IMR-90 (cell line): Measurements from ENCODE around the gene ZFHX3. TPM values are rescaled to one million over a fixed set of nuclear protein-coding genes. Genes with fewer than 3 reads are reported as not detected.
A peak's percentile ranks its signal among the peaks of the same experiment; 100 is the strongest.

ENCODE experiments used
- ATAC-seq: fragments of 200-7000 bp; cut with Tn5 transposase; 2 replicates; pipeline ENCODE4 v1.9.1; 2020; ENCODE audit warnings: low read depth, mild to moderate bottlenecking, moderate library complexity
- BruUV-seq: library from RNA; stranded (reverse); fragments of 400-500 nt; replicated peaks from 2 replicates; lab custom pipeline; 2021; lab: Mats Ljungman, UMichigan
- CTCF ChIA-PET: fragments of 300-600 bp; formaldehyde crosslinking; extraction: SDS; loops from one replicate; lab custom pipeline; 2021; ENCODE audit warnings: antibody characterized with exemption; lab: Yijun Ruan, JAX
- POLR2A ChIA-PET: fragments of 300-600 bp; sonication (Branson Sonifier 250); formaldehyde crosslinking; loops from one replicate; lab custom pipeline; 2022; ENCODE audit warnings: antibody characterized with exemption; ENCODE audit not compliant: unreplicated experiment; lab: Charles Lee
- DNase-seq: peaks from one replicate; pipeline ENCODE4 v3.0.0; 2013
- H2AFZ ChIP-seq: replicated peaks from 2 replicates; pipeline ENCODE3; 2013; ENCODE audit warnings: low read length, mild to moderate bottlenecking; ENCODE audit not compliant: poor library complexity
- H2AK5ac ChIP-seq: 2 replicates; pipeline ENCODE4 v1.6.1; 2013; ENCODE audit warnings: low read depth, low read length, inconsistent platforms
- H2AK9ac ChIP-seq: replicated peaks from 2 replicates; pipeline ENCODE3; 2013; ENCODE audit warnings: mild to moderate bottlenecking, low read depth, low read length, moderate library complexity; ENCODE audit not compliant: poor library complexity
- H2BK120ac ChIP-seq: 2 replicates; pipeline ENCODE4 v1.6.1; 2013; ENCODE audit warnings: low read depth, low read length, inconsistent platforms
- H2BK15ac ChIP-seq: 3 replicates; pipeline ENCODE4 v1.6.1; 2013; ENCODE audit warnings: low read depth, low read length, inconsistent platforms
- H2BK20ac ChIP-seq: 2 replicates; pipeline ENCODE4 v1.6.1; 2013; ENCODE audit warnings: low read depth, mild to moderate bottlenecking, inconsistent platforms, low read length, moderate library complexity
- H2BK5ac ChIP-seq: 2 replicates; pipeline ENCODE4 v1.6.1; 2013; ENCODE audit warnings: mild to moderate bottlenecking, low read depth, low read length, inconsistent platforms; ENCODE audit not compliant: poor library complexity, severe bottlenecking
- H3K14ac ChIP-seq: replicated peaks from 2 replicates; pipeline ENCODE4 v1.6.1; 2013; ENCODE audit warnings: low read depth, low read length, inconsistent platforms
- H3K18ac ChIP-seq: 2 replicates; pipeline ENCODE4 v1.6.1; 2013; ENCODE audit warnings: low read depth, low read length, control low read depth
- H3K23ac ChIP-seq: 2 replicates; pipeline ENCODE4 v1.6.1; 2013; ENCODE audit warnings: low read depth, low read length, inconsistent platforms
- H3K27ac ChIP-seq: 2 replicates; pipeline ENCODE4 v1.5.1; 2013; ENCODE audit warnings: mild to moderate bottlenecking, control low read depth, low read length; ENCODE audit not compliant: insufficient read depth
- H3K27me3 ChIP-seq: 2 replicates; pipeline ENCODE4 v1.6.1; 2013; ENCODE audit warnings: low read length; ENCODE audit not compliant: control insufficient read depth, insufficient read depth
- H3K36me3 ChIP-seq: 2 replicates; pipeline ENCODE4 v1.6.1; 2013; ENCODE audit warnings: low read length, mixed read lengths; ENCODE audit not compliant: control insufficient read depth, insufficient read depth
- H3K4ac ChIP-seq: 2 replicates; pipeline ENCODE4 v1.6.1; 2013; ENCODE audit warnings: low read depth, low read length, inconsistent platforms
- H3K4me1 ChIP-seq: 2 replicates; pipeline ENCODE4 v1.6.1; 2013; ENCODE audit warnings: low read length, mixed read lengths; ENCODE audit not compliant: control insufficient read depth, insufficient read depth
- H3K4me2 ChIP-seq: 2 replicates; pipeline ENCODE4 v1.6.1; 2013; ENCODE audit warnings: low read depth, mild to moderate bottlenecking, control low read depth, low read length, moderate library complexity
- H3K4me3 ChIP-seq: 2 replicates; pipeline ENCODE4 v1.5.1; 2013; ENCODE audit warnings: low read depth, mild to moderate bottlenecking, control low read depth, low read length, moderate library complexity; ENCODE audit not compliant: insufficient read depth
- H3K56ac ChIP-seq: 2 replicates; pipeline ENCODE4 v1.6.1; 2013; ENCODE audit warnings: low read length, inconsistent platforms; ENCODE audit not compliant: insufficient read depth; ENCODE audit errors: extremely low read depth
- H3K79me1 ChIP-seq, 2 experiments: 2 replicates each; pipeline ENCODE4 v1.6.1; 2013; ENCODE audit warnings: low read length in 2 of 2, inconsistent platforms in 1 of 2, low read depth in 1 of 2
- H3K9ac ChIP-seq: 2 replicates; pipeline ENCODE4 v1.6.1; 2013; ENCODE audit warnings: low read depth, low read length, control low read depth
- H3K9me1 ChIP-seq: 2 replicates; pipeline ENCODE4 v1.6.1; 2013; ENCODE audit warnings: low read length, inconsistent platforms; ENCODE audit not compliant: insufficient read depth
- H3K9me3 ChIP-seq: 2 replicates; pipeline ENCODE4 v1.6.1; 2013; ENCODE audit warnings: low read length; ENCODE audit not compliant: control insufficient read depth, insufficient read depth
- H4K20me1 ChIP-seq: 2 replicates; pipeline ENCODE4 v1.6.1; 2013; ENCODE audit warnings: low read length, inconsistent platforms; ENCODE audit not compliant: insufficient read depth
- H4K5ac ChIP-seq: 2 replicates; pipeline ENCODE4 v1.6.1; 2013; ENCODE audit warnings: mild to moderate bottlenecking, low read depth, low read length, control low read depth
- H4K8ac ChIP-seq, 2 experiments: 2 replicates each; pipeline ENCODE4 v1.6.1; 2013; ENCODE audit warnings: low read depth in 2 of 2, low read length in 2 of 2, control low read depth in 1 of 2, inconsistent platforms in 1 of 2
- H4K91ac ChIP-seq: 2 replicates; pipeline ENCODE4 v1.6.1; 2013; ENCODE audit warnings: low read depth, low read length, inconsistent platforms; ENCODE audit not compliant: insufficient read depth
- BHLHE40 ChIP-seq: fragments of 150-350 bp; IDR thresholded peaks from 2 replicates; pipeline ENCODE4 v1.6.1; 2016; ENCODE audit warnings: mild to moderate bottlenecking, low read depth, low read length
- MAFK ChIP-seq: IDR thresholded peaks from 2 replicates; pipeline ENCODE4 v1.6.1; 2012; ENCODE audit warnings: low read depth, low read length, improper control_type of control experiment
- WGBS, 2 experiments: methylation state at CpG; one replicate each; pipeline versions ENCODE4 v1.1.5 to v1.1.7; 2013; ENCODE audit warnings: missing lambda C conversion rate in 2 of 2; ENCODE audit not compliant: insufficient read length in 1 of 2; ENCODE audit errors: extremely low coverage in 2 of 2; 5-methylcytosine and 5-hydroxymethylcytosine counted together
- dilution Hi-C: fragments of 300-500 bp; cut with HindIII; formaldehyde crosslinking; loops from one replicate; pipeline ENCODE4 v1.14.3; 2018; ENCODE audit warnings: low sequenced_read_pairs; ENCODE audit not compliant: unreplicated experiment
- in situ Hi-C: fragments of 300-500 bp; cut with MboI; formaldehyde crosslinking; loops from 3 replicates; pipeline ENCODE4 v1.14.3; 2019; ENCODE audit warnings: low sequenced_read_pairs, inconsistent platforms, mixed read lengths
- intact Hi-C: fragments of 100-400 bp; cut with micrococcal nuclease; formaldehyde crosslinking; loops from 2 replicates; pipeline ENCODE4 v1.10.0; 2022
- polyA plus RNA-seq, 3 experiments: library from polyadenylated mRNA; depleted of rRNA; stranded (reverse); fragments of >200 nt; gene quantifications; 2 replicates each; pipeline ENCODE4 v1.2.3, GENCODE V29; 2012; ENCODE audit warnings: low replicate concordance in 1 of 3
- total RNA-seq: library from RNA; depleted of rRNA; stranded (reverse); fragments of >200 nt; gene quantifications from 2 replicates; pipeline ENCODE4 v1.2.3, GENCODE V29; 2012

The ZFHX3 gene
- total and polyA plus RNA-seq, 2 of the 4 experiments (the other 2 are of a cell fraction) = 1.4 to 1.7 TPM

DNA sequence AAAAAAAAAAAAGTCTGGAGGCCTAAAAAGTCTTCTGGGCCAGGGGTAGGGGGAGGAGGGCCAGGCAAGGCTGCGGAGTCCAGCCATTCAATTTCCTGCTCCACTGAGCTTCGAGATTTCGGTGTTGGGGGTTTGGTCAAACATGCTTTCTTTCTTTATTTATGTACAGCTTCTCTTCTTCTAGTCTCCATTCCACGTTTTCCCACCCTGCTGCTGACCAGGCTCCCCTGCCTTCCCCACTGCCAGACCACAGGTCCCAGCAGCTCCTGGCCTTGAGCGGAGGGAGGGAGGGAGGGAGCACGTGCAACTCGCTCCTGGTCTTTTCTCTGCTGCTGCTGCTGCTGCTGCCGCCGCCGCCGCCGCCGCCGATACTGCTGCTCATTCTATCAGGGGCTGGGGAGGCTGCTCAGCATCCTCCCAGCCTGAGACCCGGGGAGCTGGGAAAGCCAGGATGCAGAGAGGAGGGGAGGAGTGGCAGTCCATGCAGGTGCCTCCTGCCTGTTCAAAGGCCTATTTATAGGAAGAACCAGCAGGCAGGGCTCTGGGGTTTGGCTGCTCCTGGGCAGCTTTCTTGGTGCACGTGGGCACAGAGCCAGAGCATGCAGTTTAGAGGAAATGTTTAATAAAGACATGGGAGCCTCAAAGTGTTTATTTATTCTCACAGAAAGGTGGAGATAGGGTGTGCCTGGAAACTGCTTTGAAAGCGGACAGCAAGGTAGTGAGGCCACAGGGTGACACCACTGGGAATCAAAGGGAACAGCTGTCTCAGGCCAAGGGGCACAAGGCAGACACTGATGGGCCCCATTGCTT lies 23.4 kb upstream of the ZFHX3 start:
- TF ChIP-seq BHLHE40 = peak; percentile 44; the same call in 1 of the 2 replicates
- no peak for TF ChIP-seq MAFK
- H3K4ac ChIP-seq = peak overlapping the region; percentile 83

More for the DNA sequence above, 23.4 kb upstream of the ZFHX3 start:
- Histone ChIP-seq H3K4me2 (peak overlapping the region; percentile 65; the same call in 1 of the 2 replicates), H3K9me1 (peaks cover 6% of the 10 kb centered on the region; the same call in 1 of the 2 replicates), H2BK5ac (peak overlapping the region; percentile 5), H3K9me3 (no peaks in the 10 kb centered on the region), H3K4me1 (peaks cover 29% of the 10 kb centered on the region), H3K36me3 (no peaks in the 10 kb centered on the region), H2AFZ (peak overlapping the region; percentile 82), H3K56ac (peak overlapping the region; percentile 24; the same call in 1 of the 2 replicates), H4K5ac (peak overlapping the region; percentile 13; the same call in 1 of the 2 replicates), H3K27me3 (no peaks in the 10 kb centered on the region), H3K23ac (peak overlapping the region; percentile 89), H3K9ac (peak overlapping the region; percentile 27; the same call in 1 of the 2 replicates), H2AK9ac (peak overlapping the region; percentile 70), H4K20me1 (no peaks in the 10 kb centered on the region), H3K79me1 (0 out of 4 replicates have a peak, but pooled peaks cover 0 to 3% of the 10 kb centered on the region in 2 experiments), H3K18ac (peak overlapping the region; percentile 84), H4K91ac (no peak overlapping the region), H2BK120ac (peak overlapping the region; percentile 90), H2AK5ac (peak overlapping the region; percentile 47; the same call in 1 of the 2 replicates), H3K4me3 (no peak overlapping the region), H2BK20ac (peak overlapping the region; percentile 89; the same call in 1 of the 2 replicates), H4K8ac (peak overlapping the region in 1 of 2 experiments; percentile 22; a peak in 2 of 4 replicates), H3K27ac (peak overlapping the region; percentile 30), H2BK15ac (peak overlapping the region; percentile 49; the same call in 1 of the 3 replicates), H3K14ac (peak overlapping the region; percentile 71; the same call in 1 of the 2 replicates)
- WGBS, 2 experiments = 20% methylated on average over 8 of the region's 17 CpGs; no CpG with 5 or more reads in 1 of the 2 experiments
- no peak for DNase-seq
- no TSS peak for BruUV-seq
- in situ Hi-C loops = loop anchor here (25.0 kb wide), 1 partner anchor 1216 kb away; the partner anchor contains the start of gene PSMD7
- dilution Hi-C loops = no loop called here
- POLR2A ChIA-PET = interaction anchor here (0.6 kb wide), 1 partner anchor 143 kb away, joined by 20 read pairs; no protein-coding TSS in a partner anchor
- ATAC-seq = peak; percentile 7
- intact Hi-C loops = no loop called here
- CTCF ChIA-PET = interaction anchor here (0.6 kb wide), 1 partner anchor 17 kb away, joined by 3 read pairs; no protein-coding TSS in a partner anchor
